ENCODE results near the gene GDF10.

The GDF10 gene, protein sequence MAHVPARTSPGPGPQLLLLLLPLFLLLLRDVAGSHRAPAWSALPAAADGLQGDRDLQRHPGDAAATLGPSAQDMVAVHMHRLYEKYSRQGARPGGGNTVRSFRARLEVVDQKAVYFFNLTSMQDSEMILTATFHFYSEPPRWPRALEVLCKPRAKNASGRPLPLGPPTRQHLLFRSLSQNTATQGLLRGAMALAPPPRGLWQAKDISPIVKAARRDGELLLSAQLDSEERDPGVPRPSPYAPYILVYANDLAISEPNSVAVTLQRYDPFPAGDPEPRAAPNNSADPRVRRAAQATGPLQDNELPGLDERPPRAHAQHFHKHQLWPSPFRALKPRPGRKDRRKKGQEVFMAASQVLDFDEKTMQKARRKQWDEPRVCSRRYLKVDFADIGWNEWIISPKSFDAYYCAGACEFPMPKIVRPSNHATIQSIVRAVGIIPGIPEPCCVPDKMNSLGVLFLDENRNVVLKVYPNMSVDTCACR

GRCh38 chr10:47299611-47300428 lies at the start of gene GDF10:
Gene GDF10 (plus strand): TSS chr10:47300197. CDS start chr10:47300652, 455 bp downstream.
- no peak for DNase-seq

DNA sequence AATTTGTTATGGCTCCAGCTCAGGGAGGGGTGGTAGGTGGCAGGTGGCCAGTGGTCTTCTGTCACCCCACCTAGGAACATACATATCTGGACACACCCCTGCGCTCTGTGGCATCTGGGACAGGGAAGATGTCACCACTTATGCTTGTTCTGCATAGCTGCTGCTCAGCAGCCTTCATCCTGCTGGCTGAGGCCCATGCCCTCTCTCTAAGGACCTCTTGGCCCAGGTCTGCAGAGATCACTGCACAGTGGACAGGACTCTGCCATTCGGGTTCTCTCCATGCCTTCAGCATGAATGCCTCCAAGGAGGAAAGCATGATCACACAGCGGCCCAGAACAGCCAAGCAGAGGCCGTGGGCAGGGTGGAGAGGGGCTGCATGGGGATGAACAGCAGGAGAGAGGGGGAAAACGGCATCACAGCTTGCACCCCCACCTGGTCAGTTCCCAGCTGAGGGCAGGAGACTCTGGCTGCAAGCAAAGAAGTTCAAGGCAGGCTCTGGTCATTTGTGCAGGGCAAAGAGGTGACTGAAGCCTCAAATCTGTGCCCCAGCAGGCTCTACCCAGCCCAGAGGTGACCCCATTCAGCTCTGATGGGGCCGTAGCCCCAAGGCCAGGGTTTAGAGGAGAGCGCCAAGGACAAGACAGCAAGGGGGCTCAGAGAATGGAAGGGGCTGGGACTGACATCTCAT lies 47.8 kb upstream of the GDF10 start:
- no peak for DNase-seq

DNA sequence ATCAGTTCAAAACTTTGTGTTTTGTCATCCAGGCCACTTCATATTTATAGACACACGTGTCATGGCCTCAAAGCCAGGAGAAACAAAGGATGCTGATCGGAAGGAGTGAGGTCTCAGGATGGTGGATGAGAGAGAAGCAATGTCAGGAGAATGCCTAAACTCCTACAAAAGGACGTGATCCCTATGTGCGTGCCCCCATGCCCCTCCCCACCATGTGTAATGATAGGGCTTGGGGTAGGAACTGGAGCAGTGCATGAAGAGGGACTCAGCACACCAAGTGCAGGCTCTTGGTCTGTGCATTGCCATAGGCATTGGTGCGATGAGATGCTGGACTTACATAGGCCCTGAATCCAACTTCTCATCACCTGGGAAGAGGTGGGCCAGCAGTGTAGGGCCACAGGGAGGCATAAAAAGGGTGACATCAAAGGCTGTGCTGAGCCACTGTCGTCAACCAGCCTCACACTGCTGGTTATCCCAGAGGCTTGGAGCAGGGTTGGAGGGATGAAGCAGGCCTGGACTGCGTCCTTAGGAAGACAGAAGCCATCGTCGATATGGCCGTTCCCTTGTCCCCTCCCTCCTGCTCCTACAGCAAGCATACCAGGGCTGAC lies 46.9 kb upstream of the GDF10 start:
- no peak for DNase-seq

GRCh38 chr10:47253651-47254375 lies 46.2 kb upstream of the GDF10 start:
- DNase-seq = peak; percentile 20

DNA sequence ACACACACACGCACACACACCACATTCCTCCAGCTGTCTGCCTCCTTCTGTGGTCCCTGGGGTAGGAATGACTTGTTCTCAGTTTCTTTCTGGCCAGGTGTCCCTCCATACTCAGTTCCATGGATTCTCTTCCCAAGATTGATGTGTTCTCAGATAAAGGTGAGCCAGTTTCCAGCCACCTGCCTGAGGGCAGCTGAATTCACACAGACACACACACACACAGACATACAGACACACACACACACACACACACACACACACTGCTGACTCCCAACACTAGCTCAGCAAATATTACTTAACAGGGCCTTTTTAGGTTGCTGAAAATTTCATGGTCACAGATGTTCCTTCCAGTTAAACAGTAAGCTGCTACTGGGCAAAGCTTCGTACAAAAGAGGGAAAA lies 45.4 kb upstream of the GDF10 start:
- DNase-seq = no peak

DNA sequence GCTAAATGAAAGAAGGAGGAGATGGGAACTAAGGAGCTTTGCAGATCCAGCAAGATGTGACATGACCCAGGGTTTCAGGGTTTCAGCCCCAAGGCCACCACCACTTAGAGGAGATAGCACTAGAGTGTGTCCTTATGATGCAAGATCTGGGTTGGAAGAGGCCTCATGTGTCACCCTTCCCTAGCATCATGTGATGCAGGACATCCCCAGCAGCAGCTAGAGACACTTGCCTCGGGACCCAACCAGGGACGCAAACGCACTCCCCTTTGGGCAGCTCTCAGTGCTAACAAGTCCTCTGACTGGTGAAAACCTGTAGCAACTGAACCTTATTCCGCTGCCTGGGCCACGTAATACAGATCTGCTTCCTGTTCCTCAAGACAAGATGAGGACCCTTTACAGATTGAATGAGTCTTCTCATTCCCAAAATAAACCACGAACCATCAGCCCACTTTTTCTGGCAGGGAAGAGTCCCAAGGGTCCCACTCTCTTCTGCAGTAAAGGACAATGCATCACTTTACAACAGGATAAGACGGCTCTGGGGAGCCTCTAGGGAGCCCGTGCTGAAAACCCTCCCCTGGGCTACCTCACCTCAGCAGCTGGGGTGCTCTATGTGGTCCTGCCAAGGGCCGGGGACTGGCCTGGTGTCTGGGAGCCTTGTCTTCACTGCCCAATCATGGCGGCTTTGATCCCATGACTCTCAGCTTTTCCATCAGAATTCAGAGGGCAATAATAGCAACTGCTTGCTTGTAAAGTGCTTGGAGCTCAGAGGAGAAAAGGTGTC lies 44.8 kb upstream of the GDF10 start:
- no peak for DNase-seq

DNA sequence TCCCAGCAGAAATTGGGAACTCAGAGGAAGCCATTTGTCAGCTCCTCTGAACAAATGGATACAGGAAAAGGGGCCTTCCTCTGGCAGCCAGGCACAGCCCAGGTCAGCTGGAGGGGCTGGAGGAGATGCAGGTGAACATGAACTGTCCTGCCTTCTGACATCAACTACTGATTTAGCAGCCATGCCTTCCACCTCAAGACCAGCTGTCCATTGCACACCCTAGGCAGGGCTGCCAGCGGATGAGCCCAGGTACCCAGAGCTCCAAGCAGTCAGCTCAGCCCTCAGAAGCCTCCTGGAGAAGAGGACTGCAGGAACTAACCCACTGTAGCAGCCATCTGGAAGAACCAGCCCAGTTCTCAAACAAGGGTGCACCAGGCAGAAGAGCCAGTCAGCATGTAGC lies 44.1 kb upstream of the GDF10 start:
- no peak for DNase-seq

GRCh38 chr10:47256751-47257336 lies 43.2 kb upstream of the GDF10 start:
- DNase-seq = no peak

GRCh38 chr10:47257396-47258120 lies 42.4 kb upstream of the GDF10 start:
- peak; percentile 17 for DNase-seq

DNA sequence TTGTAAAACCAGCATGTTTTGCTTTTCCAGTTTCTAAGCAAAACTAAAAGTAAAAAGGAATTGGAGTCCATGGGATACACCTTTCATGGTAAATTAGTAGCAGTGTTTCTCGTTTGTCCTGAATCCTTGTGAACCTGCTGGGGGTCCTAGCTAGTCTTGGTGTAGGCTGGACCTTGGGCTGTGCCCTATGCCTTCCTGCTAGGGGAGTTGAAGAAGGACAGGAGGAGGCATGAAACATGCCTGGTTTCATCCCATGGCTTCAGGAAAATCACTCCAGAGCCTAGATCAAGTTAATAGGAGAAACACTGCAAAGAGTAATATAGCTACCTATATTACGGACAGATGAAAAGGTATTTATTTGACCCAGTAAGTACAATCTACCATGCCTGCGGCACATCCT lies 41.1 kb upstream of the GDF10 start:
- DNase-seq = no peak

DNA sequence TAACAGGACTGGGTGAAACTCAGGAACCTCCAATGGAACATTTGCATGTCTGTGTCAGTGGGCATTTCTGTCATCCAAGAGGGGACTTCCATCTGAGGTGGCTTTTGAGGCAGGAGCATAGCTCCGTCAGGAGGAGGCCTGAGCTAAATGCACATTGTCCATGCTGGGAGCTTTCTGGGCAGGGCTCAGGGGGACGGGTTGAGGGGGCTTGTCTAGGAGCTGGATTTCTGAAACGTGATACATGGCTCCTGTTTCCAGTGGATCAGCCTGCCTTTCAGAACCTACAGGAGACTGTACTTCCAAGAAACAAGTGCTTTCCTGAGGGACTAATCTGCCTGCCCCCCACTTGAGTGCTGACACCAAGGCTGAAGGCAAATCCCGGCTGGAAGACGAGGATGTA lies 40.5 kb upstream of the GDF10 start:
- DNase-seq = no peak

GRCh38 chr10:47260505-47261111 lies 39.4 kb upstream of the GDF10 start:
- no peak for DNase-seq

DNA sequence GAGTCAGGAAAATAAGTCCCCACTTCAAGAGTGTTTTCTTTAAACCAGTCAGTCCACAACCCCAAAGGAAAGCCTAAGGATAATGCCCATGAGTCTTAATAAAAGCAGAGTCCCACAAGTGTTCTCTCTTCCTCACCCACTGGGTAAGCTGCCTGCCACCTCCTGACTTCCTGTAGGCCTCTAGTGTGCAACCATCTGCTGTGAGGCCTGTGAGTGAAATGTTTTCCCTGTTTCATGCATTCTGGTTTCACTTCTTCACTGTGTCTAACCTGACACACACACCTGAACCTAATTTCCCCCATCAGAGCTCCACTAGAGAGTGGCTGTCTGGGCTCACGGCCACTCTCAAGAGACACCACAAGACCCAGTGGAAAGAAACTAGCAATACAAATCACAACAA lies 38.9 kb upstream of the GDF10 start:
- DNase-seq = no peak

DNA sequence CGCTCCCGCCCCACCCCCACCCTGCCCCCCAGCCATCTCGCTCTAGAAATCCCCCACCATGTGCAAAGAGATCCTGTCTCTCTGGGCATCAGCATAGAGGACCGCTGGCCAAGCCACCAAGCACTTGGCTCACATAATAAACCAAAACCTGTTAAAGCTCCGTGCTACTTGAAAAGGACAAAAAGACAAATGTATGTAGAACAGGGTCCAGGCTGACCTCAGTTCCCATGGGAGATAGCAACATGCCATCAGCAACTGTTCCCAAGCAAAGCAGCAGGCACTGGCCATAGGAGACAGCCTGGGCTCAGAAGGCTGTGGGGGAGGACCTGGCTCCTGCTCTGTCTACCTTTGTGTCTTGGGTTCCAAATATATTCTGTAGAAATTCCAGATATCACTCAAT lies 38.4 kb upstream of the GDF10 start:
- DNase-seq = no peak

DNA sequence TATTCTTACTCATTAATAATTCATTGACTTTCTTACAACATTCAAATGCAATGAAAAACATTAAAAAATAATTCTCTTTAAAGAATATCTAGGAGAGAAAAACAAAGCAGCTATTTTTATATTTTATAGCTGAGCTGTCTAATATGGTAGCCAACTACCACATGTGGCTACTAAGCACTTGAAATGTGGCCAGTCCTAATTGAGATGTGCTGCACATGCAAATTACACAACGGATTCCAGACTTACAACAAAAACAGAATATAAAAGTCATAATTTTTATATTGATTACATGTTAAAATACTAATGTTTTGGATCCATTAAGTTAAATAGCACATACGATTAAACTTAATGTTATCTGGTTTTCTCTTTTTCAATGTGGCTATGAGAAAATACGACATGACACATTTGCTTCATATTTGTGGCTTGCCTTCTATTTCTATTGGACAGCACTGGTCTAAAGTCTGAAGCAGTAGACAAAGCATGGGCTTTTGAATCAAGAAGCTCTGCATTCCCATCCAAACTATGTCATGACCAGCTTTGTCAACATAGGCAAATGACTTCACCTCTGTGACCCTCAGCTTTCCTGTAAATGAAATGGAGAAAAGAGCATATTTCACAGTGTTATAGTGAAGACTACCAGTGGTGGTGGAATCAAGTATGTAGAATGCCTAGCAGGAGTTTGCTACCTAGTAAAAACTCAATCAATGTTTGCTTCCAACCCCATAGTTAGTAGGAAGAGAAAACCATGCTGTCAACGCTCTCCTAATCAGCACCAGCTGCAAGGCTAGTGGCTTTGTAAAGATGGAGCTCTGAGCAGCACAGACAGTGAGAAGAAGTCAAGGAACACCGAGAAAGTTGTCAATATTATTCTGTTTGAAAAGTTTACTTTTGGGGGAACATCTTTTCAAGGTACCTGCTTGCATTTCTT lies 37.1 kb upstream of the GDF10 start:
- peak; percentile 38 for DNase-seq

- DNase-seq = no peak
Observed at GRCh38 chr10:47264797-47265281, 35.2 kb upstream of the GDF10 start.

DNA sequence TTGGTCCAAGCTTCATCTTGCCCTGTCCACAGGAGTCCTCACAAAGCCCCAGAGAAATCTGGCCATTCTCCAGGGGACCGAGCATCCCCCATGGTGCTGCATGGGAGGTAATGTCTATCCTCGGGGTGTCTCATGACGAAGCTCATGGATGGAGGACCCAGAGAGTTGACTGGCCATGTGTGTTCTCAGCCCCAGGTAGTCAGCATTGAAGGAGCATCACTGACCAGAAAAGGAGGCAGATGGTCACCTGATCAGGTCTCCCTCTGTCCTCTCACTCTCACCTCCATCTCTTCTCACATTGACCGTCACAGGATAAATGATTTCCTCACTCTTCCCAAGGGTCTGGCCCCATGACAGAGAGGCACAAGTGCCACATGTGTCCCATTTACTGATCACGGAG lies 33.4 kb upstream of the GDF10 start:
- DNase-seq = no peak

GRCh38 chr10:47268696-47269095 lies 31.3 kb upstream of the GDF10 start:
- DNase-seq = no peak

DNA sequence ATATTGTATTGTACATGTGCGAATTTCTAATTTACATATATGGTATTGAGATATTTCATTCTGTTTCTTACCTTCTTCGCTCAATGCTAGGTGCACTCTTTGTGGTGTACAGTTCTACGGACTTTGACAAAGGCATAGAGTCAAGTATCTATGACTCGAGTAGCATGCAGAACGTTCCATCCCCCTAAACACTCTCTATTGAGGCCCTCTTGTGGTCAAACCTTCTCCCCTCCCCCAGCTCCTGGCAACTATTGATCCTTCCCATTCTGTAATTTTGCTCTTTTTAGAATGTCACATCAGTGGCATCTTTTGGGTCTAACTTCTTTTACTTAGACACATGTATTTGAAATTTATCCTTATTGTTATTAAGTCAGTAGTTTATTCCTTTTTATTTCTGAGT lies 30.7 kb upstream of the GDF10 start:
- DNase-seq = no peak
